ENCODE data around the gene TERB1.

DNA sequence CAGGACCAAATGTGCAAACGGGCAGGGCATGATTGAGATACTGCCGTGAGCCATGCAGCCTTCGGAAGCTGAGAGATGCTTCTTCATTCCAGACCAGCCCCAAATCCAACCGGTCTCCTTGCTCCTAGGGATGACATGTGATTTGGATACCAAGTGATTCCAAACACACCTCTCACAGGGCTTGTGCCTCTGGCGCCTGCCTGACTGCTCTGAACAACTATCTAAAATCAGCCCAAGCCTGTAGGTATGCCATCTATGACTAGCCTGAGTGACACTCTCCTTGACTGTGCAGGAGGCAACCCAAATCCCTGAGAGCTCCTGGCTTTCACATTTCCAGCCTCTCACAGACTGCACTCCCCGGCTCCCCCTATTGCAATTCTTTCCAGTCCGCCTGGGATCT, 70.3 kb downstream of the TERB1 start:
- no peak for TF ChIP-seq RBM22 (optimal IDR thresholded peaks at IDR 0.05; ENCODE audit: low read length)
- TF ChIP-seq NR2F2 (IDR thresholded peaks at IDR 0.05; ENCODE audit: borderline replicate concordance, low read depth) = no peak
- TF ChIP-seq, protein P1, sequence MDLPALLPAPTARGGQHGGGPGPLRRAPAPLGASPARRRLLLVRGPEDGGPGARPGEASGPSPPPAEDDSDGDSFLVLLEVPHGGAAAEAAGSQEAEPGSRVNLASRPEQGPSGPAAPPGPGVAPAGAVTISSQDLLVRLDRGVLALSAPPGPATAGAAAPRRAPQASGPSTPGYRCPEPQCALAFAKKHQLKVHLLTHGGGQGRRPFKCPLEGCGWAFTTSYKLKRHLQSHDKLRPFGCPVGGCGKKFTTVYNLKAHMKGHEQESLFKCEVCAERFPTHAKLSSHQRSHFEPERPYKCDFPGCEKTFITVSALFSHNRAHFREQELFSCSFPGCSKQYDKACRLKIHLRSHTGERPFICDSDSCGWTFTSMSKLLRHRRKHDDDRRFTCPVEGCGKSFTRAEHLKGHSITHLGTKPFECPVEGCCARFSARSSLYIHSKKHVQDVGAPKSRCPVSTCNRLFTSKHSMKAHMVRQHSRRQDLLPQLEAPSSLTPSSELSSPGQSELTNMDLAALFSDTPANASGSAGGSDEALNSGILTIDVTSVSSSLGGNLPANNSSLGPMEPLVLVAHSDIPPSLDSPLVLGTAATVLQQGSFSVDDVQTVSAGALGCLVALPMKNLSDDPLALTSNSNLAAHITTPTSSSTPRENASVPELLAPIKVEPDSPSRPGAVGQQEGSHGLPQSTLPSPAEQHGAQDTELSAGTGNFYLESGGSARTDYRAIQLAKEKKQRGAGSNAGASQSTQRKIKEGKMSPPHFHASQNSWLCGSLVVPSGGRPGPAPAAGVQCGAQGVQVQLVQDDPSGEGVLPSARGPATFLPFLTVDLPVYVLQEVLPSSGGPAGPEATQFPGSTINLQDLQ (CRISPR knock-in tag; IDR thresholded peaks at IDR 0.05) = no peak
- TF ChIP-seq, protein P2, sequence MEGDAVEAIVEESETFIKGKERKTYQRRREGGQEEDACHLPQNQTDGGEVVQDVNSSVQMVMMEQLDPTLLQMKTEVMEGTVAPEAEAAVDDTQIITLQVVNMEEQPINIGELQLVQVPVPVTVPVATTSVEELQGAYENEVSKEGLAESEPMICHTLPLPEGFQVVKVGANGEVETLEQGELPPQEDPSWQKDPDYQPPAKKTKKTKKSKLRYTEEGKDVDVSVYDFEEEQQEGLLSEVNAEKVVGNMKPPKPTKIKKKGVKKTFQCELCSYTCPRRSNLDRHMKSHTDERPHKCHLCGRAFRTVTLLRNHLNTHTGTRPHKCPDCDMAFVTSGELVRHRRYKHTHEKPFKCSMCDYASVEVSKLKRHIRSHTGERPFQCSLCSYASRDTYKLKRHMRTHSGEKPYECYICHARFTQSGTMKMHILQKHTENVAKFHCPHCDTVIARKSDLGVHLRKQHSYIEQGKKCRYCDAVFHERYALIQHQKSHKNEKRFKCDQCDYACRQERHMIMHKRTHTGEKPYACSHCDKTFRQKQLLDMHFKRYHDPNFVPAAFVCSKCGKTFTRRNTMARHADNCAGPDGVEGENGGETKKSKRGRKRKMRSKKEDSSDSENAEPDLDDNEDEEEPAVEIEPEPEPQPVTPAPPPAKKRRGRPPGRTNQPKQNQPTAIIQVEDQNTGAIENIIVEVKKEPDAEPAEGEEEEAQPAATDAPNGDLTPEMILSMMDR (CRISPR knock-in tag; IDR thresholded peaks at IDR 0.05) = no peak
- no peak for TF ChIP-seq EP300 (IDR thresholded peaks at IDR 0.05; ENCODE audit: low read depth in 2 of 2, low read length in 2 of 2)
- no peak for TF ChIP-seq EP300 (CRISPR knock-in tag; IDR thresholded peaks at IDR 0.05; ENCODE audit: borderline replicate concordance)
- TF ChIP-seq, protein P3, sequence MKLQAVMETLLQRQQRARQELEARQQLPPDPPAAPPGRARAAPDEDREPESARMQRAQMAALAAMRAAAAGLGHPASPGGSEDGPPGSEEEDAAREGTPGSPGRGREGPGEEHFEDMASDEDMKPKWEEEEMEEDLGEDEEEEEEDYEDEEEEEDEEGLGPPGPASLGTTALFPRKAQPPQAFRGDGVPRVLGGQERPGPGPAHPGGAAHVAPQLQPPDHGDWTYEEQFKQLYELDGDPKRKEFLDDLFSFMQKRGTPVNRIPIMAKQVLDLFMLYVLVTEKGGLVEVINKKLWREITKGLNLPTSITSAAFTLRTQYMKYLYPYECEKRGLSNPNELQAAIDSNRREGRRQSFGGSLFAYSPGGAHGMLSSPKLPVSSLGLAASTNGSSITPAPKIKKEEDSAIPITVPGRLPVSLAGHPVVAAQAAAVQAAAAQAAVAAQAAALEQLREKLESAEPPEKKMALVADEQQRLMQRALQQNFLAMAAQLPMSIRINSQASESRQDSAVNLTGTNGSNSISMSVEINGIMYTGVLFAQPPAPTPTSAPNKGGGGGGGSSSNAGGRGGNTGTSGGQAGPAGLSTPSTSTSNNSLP (IDR thresholded peaks at IDR 0.05; ENCODE audit: low read depth, low read length) = no peak
- no peak for TF ChIP-seq HNRNPL (IDR thresholded peaks at IDR 0.05; ENCODE audit: low read depth, low read length)
- TF ChIP-seq ZNF777 (CRISPR knock-in tag; IDR thresholded peaks at IDR 0.05) = no peak
- no peak for TF ChIP-seq RCOR2 (CRISPR knock-in tag; IDR thresholded peaks at IDR 0.05)
